Fibroblast of skin of left biceps (primary cell): Measurements from ENCODE around the gene ATL3.
"Not testable (repeated sequence)": the region's sequence is repeated elsewhere in the genome, so short reads cannot be mapped to it uniquely, and the experiment has no call there.

Source experiments
- DNase-seq, 2 experiments: peaks; one replicate each; pipeline ENCODE4 v3.0.0-alpha.2; 2013; ENCODE audit warnings: low read depth in 2 of 2

The ATL3 gene

DNA sequence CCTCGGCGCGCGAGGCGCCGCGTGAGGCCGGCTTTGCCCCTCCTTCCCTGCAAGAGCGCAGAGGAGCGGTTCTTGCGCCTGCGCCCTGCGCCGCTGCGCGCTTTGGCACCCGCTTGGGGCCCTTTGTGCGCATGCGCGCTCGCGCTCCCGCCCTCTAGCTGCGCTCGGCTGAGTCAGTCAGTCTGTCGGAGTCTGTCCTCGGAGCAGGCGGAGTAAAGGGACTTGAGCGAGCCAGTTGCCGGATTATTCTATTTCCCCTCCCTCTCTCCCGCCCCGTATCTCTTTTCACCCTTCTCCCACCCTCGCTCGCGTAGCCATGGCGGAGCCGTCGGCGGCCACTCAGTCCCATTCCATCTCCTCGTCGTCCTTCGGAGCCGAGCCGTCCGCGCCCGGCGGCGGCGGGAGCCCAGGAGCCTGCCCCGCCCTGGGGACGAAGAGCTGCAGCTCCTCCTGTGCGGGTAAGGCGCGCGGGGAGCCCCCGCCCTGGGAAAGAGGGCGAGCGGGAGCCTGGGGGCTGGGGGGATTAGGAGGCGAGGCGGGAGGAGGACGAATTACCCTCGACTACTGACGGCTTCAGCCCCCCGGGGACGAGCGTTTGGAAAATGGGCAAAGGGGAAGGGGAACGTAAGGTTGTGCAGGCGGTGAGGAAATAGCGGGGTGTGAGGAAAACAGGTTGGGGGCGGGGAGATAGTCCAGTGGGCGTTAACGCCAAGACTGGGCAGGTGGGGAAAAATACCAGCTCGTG, 10.3 kb upstream of the ATL3 start, which contains the start of gene RTN3:
TSS of gene RTN3 (plus strand) at position 180 of the 745 bp plus-strand sequence. CDS start at position 317, 137 bp downstream.
- peak; percentile 91 to 94 for DNase-seq

DNA sequence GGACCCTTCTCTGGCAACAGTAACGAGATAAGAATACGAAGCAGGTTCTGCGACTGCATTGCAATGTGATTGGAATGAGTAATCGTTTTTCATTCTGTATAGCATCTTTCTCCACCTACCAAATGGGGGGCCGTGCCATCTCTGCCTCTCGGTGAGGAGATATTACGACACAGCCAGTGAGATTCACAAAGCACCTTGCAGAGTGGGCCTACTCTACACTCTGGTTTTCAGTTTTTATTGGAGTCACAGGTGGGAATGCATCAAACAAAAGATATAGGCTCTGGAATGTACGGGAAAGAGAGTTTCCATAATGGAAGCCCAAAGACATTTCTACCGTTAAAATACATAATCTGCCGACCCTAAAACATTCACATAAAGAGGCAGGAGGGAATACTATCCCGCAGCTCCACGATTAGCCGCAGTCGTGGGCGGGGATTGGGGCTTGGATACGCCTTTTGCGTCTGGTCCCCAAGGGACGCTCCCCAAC, 9.7 kb upstream of the ATL3 start:
- no peak for DNase-seq

DNA sequence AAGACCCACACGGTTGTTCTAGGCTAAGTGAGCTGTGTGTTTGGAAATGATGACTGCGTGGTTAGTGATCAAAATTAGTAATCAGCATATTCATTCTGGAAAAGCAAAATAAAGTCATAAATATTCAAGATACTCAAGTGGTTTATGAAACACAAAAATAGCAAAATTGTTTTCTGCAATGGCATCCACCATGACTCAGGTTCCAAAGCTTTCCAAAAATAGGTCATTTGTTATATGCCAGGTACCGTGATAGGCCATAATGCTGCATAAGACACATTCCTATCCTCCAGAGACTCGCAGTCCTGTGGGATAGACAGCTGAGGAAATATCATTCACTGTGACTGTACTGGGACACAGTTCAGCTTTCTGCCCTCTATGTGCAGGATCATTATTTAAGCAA, 2.4 kb upstream of the ATL3 start:
- DNase-seq: no peak

DNA sequence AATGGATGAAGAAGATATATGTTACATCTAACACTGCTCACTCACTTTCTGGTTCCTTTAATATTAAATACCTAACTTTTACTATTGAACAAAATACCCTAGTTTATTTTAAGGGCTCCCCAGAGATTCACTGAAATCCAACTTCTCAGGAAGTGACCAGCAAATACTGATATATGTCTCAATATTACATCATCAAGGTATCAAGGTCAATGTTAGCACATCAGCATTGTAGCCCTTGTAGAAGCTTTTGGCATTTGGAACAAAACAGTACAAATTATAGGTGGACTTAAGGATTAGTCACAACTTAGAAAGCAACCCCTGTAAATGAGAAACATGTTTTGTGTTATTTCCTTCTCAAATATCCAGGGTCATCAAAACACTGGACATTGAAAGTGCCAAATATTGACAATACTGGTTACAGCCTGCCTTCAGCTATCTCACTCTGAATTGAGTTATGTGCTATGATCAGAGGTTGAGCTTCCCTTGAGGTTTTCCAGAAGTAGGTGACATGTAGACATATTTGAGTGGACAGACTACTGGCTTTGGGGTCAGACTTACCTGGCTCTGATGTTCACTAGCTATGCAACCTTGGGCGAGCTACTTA, 1.9 kb upstream of the ATL3 start:
- DNase-seq: no peak

DNA sequence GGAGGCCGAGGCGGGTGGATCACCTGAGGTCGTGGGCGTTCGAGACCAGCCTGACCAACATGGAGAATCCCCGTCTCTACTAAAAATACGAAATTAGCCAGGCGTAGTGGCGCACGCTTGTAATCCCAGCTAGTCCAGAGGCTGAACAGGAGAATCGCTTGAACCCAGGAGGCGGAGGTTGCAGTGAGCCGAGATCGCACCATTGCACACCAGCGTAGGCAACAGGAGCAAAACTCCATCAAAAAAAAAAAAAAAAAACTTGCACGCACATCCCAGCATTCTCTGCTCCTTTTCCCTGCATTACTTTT, 934 bp upstream of the ATL3 start:
- no peak for DNase-seq

DNA sequence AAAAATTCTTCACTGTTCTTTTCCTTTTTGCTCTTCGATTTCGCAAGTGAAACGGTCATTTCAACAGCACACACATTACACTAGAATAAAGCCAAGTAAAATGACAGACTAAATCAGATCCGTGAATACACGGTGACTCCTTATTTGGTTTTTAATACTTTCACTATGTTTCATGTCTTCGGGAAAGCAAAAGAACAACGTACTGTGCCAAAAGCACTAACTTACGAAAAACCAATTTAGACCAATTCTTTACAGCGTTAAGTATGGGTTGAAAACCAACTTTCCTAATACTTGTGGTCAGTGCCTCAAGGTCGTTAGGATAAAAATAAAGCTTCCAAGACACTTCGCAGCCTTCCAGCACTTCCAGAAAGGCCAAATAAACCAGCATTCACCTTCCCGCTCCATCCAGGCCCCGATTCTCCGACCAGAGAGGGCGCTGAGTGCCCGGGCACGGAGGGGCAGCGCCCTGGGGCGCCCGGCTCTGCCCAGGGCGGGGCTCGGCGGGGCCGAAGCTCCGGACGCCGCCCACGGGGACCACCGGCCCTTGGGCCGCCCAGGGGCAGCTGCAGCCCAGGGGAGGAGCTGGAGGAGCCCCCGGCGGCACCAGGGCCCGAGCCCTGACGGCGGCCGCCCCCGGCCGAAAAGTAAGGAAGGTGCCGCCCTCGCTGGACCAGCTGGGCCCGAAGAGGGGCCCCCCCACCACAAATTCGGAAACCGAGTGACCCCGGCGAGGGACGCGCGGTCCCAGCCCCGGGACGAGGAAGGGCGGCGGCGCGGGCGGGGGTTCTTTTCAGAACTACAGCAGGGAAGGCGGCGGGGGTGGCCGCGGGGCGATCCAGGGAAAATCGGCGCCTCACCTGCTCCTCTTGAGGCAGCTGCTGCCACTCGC, 499 bp downstream of the ATL3 start:
- no peak for DNase-seq

DNA sequence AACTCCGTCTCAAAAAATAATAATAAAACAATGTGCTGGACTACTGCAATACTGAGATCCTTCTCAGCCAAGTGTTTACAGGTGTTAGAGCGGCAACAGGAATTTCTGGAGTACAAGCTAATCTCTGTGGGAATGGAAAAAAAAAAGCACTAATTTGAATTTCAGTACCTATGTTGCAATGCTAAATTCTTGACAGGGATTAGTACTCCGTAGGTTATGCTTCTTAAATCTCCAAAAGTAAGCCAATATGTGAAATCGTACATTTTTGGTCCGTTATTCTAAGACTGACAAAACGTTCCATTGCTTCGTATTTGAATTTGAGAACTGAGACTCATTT, 1.1 kb downstream of the ATL3 start:
- DNase-seq: no peak

DNA sequence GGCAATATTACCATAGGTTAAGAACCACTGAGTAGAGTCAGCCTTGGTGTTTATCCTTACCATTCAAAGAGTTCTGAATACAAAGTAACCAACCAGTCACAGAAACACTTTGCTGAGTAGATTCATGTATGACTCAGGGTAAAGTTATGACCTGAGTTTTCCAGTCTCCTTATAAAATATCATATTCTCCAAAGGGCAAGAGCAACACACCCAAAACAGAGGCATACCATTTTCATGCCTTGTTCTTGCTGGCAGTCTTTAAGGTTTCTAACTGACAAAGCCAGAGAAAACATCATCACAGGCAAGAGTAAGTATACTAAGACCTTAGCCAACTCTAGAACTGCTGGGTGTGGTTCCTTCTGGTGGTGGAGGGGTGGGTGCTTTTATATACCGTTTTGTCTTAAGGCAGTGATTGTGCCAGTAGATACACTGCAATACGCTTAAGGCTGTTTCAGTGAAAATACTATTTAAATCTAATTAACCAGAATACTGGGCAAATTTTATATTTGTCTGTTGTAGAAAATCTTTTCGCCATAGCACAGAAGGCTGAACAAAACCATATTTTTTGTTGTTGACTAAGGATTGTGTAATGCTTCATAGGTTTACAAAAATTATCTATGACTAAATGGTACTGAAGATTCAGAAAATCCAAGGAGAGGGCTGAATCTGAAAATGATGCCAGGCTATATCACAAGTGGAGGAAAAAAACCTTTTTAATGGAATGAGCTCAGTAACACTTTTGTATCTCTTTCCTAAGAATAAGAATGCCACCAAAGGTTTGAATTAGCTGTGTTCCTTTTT, 3.0 kb downstream of the ATL3 start:
- peak; percentile 78 for DNase-seq

DNA sequence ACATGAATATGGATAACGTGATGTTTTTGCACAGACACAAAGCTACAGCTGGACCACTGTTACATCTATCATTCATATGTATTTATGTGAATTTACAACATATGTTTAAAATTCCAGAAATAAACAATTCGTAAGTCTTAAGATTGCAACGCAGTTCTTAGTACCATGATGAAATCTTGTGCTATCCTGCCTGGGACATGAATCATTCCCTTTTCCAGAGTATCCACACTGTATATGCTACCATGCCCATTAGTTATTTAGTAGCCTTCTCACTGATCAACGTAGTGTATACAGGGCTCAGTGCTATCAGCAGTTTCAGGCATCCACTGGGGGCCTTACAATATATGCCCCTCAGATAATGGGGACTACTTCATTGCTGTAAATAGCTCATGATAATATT, 4.3 kb downstream of the ATL3 start:
- DNase-seq: no peak

DNA sequence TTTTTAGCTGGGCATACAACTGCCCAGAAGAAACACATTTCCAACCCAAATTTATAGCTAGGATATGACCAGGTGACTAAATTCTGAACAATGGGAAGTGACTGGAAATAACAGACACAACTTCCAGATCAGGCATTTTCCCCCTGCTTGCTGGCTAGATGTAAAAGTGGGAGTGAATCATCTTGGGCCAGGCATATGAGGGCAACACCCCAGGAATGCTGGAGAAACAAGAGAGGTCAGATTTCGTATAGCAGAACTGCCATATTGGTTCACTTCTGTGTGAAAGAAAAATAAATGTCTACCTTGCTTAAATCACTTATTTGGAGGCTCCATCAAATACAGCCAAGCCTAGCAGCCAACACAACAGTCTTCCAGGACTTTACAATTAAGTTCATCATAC, 7.4 kb downstream of the ATL3 start:
- DNase-seq: no peak

DNA sequence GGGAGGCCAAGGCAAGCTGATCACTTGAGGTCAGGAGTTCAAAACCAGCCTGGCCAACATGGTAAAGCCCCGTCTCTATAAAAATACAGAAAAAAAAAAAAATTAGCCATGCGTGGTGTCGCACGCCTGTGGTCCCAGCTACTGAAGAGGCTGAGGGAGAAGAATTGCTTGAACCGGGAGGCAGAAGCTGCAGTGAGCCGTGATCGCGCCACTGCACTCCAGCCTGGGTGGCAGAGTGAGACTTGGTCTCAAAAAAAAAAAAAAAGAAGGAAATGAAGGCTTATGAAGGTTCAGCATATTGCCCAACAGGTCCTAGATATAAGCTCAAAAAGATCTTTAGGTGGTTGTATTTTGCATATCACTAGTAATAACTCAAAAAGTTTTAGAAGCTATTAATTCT, 10.2 kb downstream of the ATL3 start:
- DNase-seq: no peak

DNA sequence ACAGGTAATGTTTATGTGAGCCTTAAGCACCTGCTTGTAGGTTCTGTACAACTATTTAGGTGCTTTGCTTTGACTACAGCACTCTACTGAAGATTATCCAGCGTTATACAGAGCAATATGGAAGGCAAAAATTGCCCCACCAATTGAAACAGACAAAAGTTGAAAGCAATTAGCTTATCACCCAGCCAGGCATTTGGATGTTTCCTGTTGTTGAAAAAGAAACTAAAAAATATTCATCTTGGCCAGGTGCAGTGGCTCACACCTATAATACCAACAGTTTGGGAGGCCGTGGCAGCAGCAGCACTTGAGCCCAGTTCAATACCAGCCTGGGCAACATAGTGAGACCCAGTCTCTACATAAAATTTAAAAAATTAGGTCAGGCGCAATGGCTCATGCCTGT, 18.5 kb downstream of the ATL3 start:
- DNase-seq: no peak

DNA sequence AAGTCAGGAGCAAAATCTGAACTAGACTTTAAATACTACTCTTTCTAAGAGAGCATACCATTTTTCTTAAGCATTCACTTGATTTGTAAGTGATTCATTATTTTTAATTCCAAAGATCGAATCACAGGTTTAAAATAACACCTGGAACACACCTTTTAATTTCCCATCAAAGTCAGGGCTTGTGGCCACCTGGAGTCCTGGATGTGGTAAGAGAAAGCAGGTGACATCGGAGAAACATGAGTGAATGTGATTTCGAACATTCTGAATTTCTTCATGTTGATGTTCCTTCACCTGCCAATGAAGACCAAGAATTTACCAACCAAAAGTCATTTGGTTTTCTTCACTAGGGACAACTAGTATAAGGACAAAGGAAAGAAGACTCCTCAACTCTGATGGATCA, 28.0 kb downstream of the ATL3 start:
- no peak for DNase-seq

DNA sequence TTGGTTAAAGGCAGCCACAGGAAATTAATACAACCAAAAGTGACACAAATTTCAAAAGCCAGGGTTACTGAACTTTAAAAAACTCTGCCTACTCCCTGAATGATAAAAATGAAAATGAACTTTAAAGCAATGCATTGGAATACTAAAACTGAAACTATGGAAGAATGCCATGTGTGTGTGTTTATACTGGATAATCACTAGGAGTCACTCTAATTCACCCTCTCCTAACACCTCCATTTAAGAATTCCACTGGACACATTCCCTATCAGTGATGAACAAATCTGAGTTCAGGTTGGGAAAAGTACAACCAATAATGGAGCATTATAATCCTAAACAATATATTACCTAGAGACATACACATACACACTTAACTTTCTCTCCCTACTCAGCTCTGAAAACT, 29.4 kb downstream of the ATL3 start:
- DNase-seq: no peak

DNA sequence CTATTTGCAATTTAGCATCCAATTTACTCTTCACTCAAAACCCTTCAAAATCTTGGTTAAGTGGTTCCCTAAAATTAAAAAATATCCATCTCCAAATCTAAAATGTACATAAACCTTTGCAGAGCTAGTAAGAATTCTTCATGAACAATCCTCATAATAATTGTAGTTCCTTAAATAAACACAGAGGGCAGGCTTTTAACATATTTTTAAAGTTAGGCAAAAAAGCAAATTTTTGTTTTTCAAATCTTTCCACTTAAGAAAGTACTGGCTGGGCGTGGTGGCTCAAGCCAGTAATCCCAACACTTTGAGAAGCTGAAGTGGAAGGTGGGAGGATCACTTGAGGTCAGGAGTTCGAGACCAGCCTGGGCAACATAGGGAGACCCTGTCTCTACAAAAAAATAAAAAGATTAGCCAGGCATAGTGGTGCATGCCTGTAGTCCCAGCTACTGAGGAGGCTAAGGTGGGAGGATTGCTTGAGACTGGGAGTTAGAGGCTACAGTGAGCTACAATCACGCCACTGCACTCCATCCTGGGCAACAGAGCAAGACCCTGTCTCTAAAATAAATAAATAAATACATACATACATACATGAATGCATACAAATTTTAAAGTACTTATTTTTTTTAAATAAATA, 31.9 kb downstream of the ATL3 start:
- no peak for DNase-seq

DNA sequence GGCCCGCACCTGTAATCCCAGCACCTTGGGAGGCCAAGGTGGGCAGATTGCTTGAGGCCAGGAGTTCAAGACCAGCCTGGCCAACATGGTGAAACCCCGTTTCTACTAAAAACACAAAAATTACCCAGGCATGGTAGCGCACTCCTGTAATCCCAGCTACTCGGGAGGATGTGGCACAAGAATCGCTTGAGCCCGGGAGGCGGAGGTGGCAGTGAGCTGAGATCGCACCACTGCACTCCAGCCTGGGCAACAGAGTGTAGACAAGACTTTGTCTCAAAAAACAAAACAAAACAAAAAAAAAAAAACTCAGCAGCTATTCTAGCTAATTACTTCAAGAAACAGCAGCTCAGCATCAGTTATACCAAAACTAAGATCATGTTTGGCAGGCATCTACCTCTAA, 32.7 kb downstream of the ATL3 start:
- not testable (repeated sequence) for DNase-seq

DNA sequence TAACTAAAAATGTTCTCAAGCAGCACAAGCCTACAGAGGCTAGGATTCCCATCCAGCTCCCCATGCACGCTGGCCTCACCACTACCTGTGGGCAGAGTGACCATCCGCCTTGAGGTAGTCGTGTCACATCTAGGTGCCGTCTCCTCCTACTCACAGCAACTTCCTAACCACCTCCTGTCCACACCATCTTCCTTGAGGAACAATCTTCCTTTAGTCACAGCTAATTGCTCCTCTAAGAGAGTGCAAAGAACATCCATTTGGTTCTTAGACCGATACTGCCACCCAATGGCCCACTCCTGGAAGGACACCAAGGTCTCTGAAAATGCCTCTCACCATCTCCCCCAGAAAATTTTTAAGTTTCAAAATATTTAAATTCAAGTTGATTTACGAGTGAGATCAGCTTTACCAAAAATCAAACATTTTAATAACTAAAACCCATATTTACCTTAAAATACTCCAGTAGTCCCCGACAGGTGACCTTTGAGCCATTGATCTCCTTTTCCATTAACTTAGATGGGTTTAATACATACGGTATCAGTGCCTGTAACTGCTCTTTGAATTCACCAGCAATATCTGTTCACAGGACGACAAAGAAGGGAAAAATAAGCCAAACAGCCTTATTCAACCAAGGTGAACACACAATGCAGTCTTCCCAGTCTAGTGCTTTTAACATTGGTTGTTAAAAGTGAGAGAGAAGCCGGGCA, 35.3 kb downstream of the ATL3 start:
- peak; percentile 9 to 21 for DNase-seq

DNA sequence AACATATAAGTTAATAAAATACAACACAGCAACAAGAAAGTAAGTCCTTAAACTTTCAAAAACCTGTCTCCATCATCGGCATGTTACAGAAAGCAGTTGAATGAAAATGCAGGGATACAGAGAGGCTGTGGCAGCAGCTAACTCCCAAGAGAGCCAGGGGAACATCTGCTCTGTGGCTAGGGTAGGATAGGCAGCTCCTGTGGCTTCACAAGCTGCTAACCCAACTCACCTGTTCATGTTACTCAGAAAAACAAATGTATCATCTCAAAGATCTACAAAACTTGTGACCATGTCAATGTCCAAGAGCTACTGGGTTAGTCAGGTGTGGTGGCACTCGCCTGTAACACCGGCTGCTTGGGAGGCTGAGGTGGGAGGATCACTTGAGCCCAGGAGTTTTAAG, 41.8 kb downstream of the ATL3 start:
- no peak for DNase-seq

DNA sequence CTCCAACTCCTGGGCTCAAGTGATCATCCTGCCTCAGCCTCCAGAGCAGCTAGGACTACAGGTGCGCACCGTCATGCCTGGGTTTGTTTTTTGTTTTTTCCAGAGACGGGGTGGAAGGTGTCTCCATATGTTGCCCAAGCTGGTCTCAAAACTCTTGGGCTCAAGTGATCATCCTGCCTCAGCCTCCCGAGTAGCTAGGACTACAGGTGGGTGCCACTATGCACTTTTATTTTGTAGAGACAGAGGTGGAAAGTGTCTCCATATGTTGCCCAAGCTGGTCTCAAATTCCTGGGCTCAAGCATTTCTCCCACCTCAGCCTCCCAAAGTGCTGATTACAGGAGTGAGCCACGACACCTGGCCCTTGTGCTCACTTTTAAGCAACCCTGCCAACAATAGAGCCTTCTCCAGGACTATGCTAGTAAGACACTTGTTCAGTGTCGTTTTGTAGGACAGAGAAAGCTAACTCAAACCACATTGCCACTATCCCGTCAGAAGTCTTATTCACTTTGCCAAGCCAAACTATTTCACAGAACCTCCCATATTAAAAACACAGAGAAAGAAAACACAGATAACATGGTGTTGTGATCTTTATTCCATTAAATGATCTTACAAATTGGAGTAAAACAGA, 47.5 kb downstream of the ATL3 start:
- DNase-seq: no peak

DNA sequence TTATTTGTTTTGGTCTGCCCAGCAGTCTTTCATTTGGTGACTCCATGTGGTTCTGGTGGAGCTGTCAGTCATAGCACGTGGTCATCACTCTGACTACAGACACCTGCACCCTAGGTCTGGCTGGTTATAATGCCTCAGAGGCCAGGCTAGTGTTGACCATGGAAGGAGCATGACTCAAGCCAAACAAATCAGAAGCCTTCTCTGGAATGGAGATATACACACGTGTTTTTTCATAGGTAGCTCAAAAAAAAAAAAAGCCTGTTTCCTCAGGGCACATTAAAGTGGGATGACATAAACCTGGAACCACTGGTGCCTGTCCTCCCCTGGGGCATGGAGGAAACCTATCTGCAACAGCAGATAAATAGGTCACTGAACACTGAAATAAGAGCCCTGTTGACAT, 48.9 kb downstream of the ATL3 start:
- DNase-seq: no peak
